GM10248 (cell line): ENCODE measurements around the gene TNFSF12.

Source experiments
- CTCF ChIA-PET: fragments of 300-600 bp; sonication (Branson Sonifier 250); formaldehyde crosslinking; extraction: SDS; loops from one replicate; lab custom pipeline; 2021; ENCODE audit warnings: antibody characterized with exemption; lab: Yijun Ruan, JAX
- POLR2A ChIA-PET: fragments of 350-650 bp; sonication (Branson Sonifier 250); formaldehyde crosslinking; extraction: SDS; loops from one replicate; lab custom pipeline; 2020; ENCODE audit warnings: antibody characterized with exemption; lab: Yijun Ruan, JAX
- DNase-seq: peaks from one replicate; pipeline ENCODE4 v3.0.0; 2012; ENCODE audit errors: extremely low spot score
- CTCF ChIP-seq: IDR thresholded peaks from 2 replicates; pipeline ENCODE4 v1.5.1; 2012; ENCODE audit warnings: mild to moderate bottlenecking, low read depth; ENCODE audit errors: extremely low read depth, missing control alignments, control extremely low read depth

The TNFSF12 gene

GRCh38 chr17:7570351-7570750, 21.5 kb downstream of the TNFSF12 start:
- POLR2A ChIA-PET = interaction anchor here (0.7 to 0.9 kb wide), 2 partner anchors 86 to 170 kb away, joined by 3 to 4 read pairs; partner anchors contain the start of gene POLR2A
- CTCF ChIA-PET = interaction anchor here (0.9 to 3.5 kb wide), 3 partner anchors 9 to 118 kb away, joined by 3 to 23 read pairs (median 3); partner anchors contain the start of genes SENP3 and TP53

GRCh38 chr17:7572338-7572587, 23.4 kb downstream of the TNFSF12 start:
- no peak for TF ChIP-seq CTCF
- POLR2A ChIA-PET = interaction anchor here (0.7 to 4.3 kb wide), 3 partner anchors 9 to 168 kb away, joined by 5 to 32 read pairs (median 5); partner anchors contain the start of genes MPDU1 and TMEM256
- CTCF ChIA-PET = interaction anchor here (1.4 to 3.5 kb wide), 2 partner anchors 11 to 17 kb away, joined by 3 to 23 read pairs; partner anchors contain the start of gene SENP3
- no peak for DNase-seq

More at GRCh38 chr17:7570351-7570750, 21.5 kb downstream of the TNFSF12 start:
- DNase-seq = no peak
- no peak for TF ChIP-seq CTCF

- ChIA-PET POLR2A (interaction anchor here (0.6 to 4.3 kb wide), 11 partner anchors 8 to 330 kb away, joined by 3 to 32 read pairs (median 4); partner anchors contain the start of genes GABARAP, MPDU1, TMEM256 and TP53), CTCF (interaction anchor here (0.6 to 3.5 kb wide), 2 partner anchors 12 kb away, joined by 3 to 23 read pairs; partner anchors contain the start of gene SENP3)
- DNase-seq = peak; percentile 99
- no peak for TF ChIP-seq CTCF
Observed at GRCh38 chr17:7572588-7573323, 23.9 kb downstream of the TNFSF12 start.

GRCh38 chr17:7573324-7574080, 24.6 kb downstream of the TNFSF12 start:
- DNase-seq = peak; percentile 89
- no peak for TF ChIP-seq CTCF
- POLR2A ChIA-PET = interaction anchor here (0.6 to 4.3 kb wide), 9 partner anchors 11 to 331 kb away, joined by 3 to 32 read pairs (median 3); partner anchors contain the start of genes GABARAP, MPDU1, TP53 and WRAP53
- CTCF ChIA-PET = interaction anchor here (0.6 to 1.8 kb wide), 3 partner anchors 13 to 16 kb away, joined by 3 to 7 read pairs (median 7); partner anchors contain the start of genes SENP3 and SOX15

- TF ChIP-seq CTCF = no peak
- DNase-seq = no peak
- POLR2A ChIA-PET = interaction anchor here (0.6 to 4.3 kb wide), 5 partner anchors 10 to 136 kb away, joined by 3 to 32 read pairs (median 6); partner anchors contain the start of genes MPDU1, TP53 and WRAP53
- CTCF ChIA-PET = interaction anchor here (1.2 to 1.8 kb wide), 3 partner anchors 13 to 40 kb away, joined by 7 read pairs; partner anchors contain the start of genes FXR2 and SOX15
Observed at GRCh38 chr17:7574176-7574953, 25.5 kb downstream of the TNFSF12 start.
